Inflammatory macrophage treated with lipopolysaccharide for 1 hour (primary cell): ENCODE data around the gene RAVER2.

Source experiments
- DNase-seq, 2 donors: peaks; one replicate each; pipeline ENCODE4 v3.0.0-alpha.2; 2020 to 2022

RAVER2 gene

GRCh38 chr1:64878931-64879611, 134.2 kb downstream of the RAVER2 start:
- DNase-seq = no peak

- no peak for DNase-seq
Measured at GRCh38 chr1:64880449-64880848, 135.6 kb downstream of the RAVER2 start.

GRCh38 chr1:64881281-64881680, 136.4 kb downstream of the RAVER2 start:
- no peak for DNase-seq
